GM18858 (cell line): Measurements from ENCODE around the gene CTDNEP1.
"Not testable (repeated sequence)": the region's sequence is repeated elsewhere in the genome, so short reads cannot be mapped to it uniquely, and the experiment has no call there.

ENCODE experiments used
- ATAC-seq: cut with Tn5 transposase; IDR thresholded peaks from one replicate; pipeline ENCODE4 v1.9.1; 2021; ENCODE audit not compliant: unreplicated experiment

The CTDNEP1 gene

DNA sequence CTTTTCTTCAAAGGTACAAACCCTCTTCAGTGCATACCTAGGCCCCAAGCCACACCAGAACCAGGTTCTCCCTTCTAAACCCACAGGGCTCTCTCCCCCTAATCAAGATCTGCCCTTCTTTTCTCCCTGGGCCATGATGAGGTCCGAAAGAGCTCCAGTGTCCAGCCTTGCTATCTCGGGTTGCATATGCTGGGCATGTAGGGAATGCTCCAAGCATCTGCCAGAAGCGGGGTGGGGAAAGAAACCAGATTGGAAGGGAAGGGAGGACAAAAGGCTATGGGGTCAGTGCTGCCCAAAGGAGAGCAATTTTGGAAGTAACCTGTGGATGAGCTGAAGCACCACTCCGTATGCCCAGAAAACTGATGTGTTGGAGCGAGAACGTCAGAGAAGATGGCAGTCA, 2.3 kb downstream of the CTDNEP1 start:
- no peak for ATAC-seq

- ATAC-seq = no peak
These were observed 2.7 kb downstream of the CTDNEP1 start for GRCh38 chr17:7248796-7249195.

GRCh38 chr17:7246779-7247178, 4.8 kb downstream of the CTDNEP1 start:
- ATAC-seq = no peak

GRCh38 chr17:7243838-7244237, 7.7 kb downstream of the CTDNEP1 start:
- not testable (repeated sequence) for ATAC-seq

DNA sequence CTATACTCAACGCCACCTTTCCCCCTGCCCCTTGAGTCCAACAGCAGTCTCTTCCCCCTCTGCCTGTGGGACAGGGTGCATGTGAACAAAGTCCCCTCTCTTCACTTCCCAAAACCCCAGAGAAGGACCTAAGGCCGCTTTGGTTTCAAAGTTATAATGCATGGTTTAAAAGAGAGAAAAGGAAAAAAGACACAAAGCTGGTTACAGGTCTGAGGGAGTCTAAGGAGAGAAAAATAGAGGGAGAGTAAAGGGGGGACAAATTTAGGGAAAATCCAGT, 8.1 kb downstream of the CTDNEP1 start:
- no peak for ATAC-seq

GRCh38 chr17:7242717-7243452, 8.6 kb downstream of the CTDNEP1 start:
- no peak for ATAC-seq

DNA sequence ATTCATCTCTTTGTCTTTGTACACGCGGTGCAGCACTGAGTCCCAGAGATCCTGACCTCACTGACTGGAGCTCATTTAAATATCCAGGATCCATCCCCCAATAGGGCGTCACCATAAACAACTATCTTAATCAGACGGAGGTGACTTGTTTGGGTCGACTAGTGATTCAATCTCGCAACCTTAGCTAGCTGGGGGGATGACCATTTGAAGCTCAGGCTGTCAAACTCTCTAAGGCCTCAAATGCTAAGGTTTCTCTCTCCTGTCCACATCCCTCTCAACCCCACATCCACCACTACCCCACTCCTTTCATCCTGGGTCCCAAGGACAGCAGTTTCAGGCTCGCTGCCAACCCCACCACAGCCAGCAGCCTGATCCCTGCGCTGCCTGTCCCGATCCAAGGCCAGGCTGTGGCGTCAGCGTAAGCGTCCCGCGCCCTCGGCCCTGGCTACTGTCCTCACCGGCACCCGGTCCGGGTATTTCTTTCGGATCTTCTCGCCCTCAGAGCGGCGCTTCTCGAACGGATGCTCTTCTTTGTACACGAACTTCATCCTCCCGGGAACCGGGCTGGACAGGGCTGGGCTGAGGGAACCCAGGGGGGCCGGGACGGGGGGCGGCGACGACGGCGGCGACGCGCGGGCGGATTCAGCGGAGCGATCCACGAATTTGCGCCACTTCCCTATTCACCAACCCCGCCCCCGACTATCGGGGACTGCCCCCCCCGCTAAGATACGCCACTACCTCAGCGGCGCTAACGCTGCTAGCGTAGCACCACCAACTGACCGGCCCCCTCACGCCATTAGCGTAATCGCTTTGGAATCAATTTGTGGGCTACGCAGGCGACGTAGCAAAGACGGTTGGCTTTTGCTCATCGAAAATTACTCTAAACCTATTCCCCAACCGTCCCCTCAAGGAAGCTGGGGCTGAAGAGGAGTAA, 9.5 kb downstream of the CTDNEP1 start, which contains the start of gene GABARAP:
Gene GABARAP, minus strand, starts transcription at position 667 of the 934 bp plus-strand sequence. Its CDS starts 119 bp downstream, at position 548.
- ATAC-seq = no peak

- ATAC-seq = no peak
These were observed 10.3 kb downstream of the CTDNEP1 start for GRCh38 chr17:7241090-7241733.

DNA sequence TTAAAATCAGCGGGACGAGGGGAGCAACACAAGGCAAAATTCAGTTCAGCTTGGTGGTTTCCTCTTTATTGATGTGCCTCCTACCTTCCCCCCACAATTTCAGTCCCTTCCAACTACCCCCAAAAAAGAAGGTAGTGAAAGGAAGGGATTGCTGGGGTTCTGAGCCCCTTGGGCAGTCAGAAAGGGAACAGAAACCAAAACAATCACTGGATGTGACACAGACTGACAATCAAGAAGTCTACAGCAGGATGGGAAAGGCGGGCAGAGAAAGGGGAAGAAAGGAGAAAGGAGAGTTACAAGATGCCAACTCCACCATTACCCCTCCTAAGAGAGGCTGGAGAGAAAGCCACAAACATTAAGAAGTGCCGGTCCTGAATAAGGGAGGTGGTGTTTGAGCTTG, 11.2 kb downstream of the CTDNEP1 start:
- no peak for ATAC-seq

GRCh38 chr17:7239091-7240027, 12.2 kb downstream of the CTDNEP1 start, which contains the start of gene PHF23:
Gene PHF23, minus strand, starts transcription at chr17:7239457. Its CDS starts 178 bp downstream, at chr17:7239279.
- peak; percentile 24 for ATAC-seq

GRCh38 chr17:7238420-7239090, 13.0 kb downstream of the CTDNEP1 start:
- no peak for ATAC-seq

DNA sequence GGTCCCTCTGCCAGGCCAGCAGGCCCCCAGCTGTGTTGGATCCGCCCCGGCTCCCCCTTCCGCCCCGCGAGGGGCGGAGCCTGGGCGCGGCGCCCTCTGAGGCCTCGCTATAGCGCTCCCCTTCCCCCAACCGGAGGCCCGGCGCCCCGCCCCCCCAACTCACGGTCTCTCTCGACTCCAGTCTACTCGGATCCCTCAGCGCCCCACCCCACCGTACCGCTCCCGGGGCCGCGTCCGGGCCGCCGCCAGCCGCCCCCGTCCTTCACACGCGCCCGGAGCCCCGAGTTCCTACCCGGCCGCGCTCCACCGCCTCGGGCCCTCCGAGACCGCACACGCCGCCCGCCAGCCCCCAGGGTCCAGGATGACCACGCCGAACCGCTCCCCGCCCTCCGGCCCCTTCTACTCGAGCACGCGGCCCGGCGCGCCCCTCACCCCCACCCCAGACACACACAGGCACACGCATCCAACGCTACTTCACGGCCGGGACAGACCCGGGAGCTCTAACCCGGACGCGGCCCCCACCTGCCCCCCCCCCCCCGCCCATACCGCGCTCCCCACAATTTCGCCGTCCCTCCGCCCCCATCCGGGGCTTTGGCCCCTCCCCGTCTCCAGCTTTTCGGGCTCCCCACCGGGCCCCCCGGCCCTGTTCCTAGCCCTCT, 13.6 kb downstream of the CTDNEP1 start:
- ATAC-seq = no peak

DNA sequence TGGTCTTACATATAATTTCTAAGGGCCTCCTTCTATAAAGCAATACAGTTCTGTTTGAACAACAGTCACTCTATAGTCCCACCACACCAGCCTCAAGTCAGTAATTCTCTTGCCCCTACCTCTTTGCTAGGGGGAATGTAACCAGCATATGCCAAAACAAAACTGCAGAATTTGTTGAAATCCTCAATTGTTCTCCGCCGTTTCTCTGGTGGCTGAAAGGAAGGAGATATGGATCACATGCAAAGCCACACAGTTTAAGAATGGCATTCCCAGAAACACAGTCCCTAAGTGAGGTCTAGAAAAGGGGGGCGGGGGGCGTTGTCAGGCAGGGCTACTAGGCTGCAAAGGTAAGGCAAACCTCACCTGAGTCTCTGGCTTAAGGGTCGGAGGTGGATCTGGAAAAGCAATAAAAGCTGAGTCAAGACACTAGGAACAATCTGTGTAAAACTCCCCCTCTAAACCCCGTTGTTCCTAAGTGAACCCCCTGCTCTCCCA, 14.2 kb downstream of the CTDNEP1 start:
- no peak for ATAC-seq

- ATAC-seq = no peak
These were observed 14.7 kb downstream of the CTDNEP1 start for GRCh38 chr17:7236808-7237207.

DNA sequence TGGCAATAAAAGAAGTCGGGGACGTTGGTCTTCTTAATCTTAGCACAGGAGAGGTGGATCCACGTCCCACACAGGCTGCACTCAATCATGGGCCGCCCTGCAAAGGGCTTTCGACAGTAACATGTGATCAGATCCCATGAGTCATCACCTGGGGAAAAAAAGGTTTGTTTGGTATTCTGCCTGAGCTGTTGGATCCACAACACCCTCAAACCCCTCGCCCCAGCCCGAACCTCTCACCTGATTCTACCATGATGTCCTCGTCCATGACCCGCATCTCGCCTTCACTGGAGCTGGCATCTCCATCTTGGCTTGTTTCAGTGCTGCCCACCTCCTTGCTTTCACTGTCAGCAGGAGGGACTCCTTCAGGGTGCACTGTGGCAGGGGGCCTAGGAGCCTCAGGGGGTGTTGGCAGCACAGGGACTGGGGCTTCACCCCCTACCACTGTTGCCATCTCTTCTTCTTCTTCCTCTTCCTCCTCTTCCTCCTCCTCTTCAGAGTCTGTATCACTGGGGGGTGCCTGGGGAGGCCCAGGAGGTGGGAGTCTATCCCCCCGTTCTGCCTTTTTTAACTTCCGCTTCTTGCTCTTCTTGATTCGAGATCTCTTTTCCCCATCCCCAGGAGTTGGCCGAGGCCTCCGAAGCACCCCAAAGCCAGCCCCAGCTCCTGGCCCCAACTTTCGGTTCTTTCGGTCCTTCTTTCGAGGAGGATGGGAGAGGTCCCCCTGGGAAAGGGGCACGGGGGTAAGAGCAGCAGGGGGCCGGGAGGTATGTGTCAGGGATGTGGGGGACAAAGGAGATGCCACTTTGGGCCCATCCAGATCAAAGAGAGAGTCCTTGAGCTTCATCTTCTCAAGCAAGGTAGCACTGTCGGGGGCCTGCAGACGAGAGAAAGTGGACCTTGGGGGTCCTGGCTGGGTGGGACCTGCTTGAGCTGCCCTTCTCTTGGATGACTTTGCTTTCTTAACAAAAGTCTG, 15.6 kb downstream of the CTDNEP1 start:
- ATAC-seq = no peak

DNA sequence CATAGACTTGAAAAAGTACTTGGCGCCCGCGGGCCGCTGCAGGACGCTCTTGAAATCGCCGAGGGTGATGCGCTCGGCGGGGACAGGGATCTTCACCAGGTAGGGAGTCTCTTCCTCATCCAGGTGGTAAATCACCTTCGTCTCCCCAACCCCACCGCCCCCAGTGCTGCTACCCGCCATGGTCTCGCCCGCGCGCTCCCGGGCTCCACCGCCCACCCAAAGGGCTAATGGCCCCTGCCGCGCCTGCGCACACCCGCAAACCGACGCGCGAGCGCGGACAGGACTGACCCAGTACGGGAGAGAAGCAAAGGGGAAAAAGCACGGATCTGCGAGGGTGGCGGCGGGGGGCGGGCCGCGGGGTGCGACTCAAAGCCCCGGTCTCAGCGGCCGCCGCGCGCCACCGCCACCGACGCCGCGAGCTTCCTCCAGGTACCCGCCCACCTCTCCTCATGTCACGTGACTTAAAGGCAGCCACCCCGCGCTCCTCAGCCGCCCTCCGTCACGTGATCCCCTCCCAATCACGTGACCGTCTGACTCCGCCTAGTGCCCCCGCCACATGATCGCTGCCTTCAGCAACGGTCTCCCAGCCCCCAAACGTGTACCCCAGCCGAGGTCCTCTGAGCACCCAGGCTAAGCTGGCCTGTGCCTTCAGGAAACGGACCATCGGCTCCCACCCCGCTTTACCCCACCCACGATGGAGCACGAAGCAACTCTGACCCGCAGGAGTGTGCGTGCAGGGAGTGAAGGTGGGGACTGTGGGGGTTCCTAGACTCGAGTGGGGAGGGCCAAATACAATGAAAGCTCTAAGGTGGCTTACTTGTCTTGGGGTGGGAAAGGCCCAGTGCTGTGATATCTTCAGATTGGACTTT, 17.2 kb downstream of the CTDNEP1 start, which contains the start of gene DVL2:
Gene DVL2, minus strand, starts transcription at position 435 of the 869 bp plus-strand sequence. Its CDS starts 255 bp downstream, at position 180.
- peak; percentile 39 for ATAC-seq

DNA sequence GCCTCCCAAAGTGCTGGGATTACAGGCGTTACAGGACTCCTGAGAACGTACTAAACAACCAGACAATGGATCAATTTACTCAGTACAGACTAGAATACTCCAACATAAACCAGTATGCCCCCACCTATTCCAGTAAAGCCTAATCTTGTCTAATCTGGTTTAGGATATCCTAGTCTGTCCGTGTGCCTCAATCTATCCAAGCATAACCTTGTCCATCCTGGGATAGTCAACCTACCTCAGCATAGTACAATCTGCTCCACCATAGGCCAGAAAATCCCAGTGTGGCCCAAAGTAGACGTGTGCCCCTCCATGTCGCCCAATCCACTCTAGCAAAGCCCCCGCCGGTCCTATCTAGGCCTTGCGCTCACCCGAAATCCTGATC, 17.8 kb downstream of the CTDNEP1 start:
- no peak for ATAC-seq
